ENCODE measurements around the gene TMEM244.

- TF ChIP-seq CTCF (IDR thresholded peaks at IDR 0.05) (no peak), POLR2AphosphoS5 (IDR thresholded peaks at IDR 0.05) (no peak), POLR2A (IDR thresholded peaks at IDR 0.05) (no peak)
Observed at GRCh38 chr6:129801909-129802308, 59.2 kb downstream of the TMEM244 start.
